Activated CD4-positive, alpha-beta memory T cell treated with anti-CD3 and anti-CD28 coated beads for 36 hours (primary cell): ENCODE results near the gene C1orf35. TPM values are rescaled to one million over a fixed set of nuclear protein-coding genes. Genes with fewer than 3 reads are reported as not detected.

Experiments
- CTCF ChIA-PET: fragments of 350-600 bp; sonication (Branson Sonifier 250); formaldehyde crosslinking; loops from one replicate; lab custom pipeline; 2021; ENCODE audit warnings: antibody characterized with exemption, inconsistent platforms; lab: Charles Lee
- POLR2A ChIA-PET: fragments of 350-600 bp; sonication (Branson Sonifier 250); formaldehyde crosslinking; loops from one replicate; lab custom pipeline; 2021; ENCODE audit warnings: antibody characterized with exemption; lab: Charles Lee
- DNase-seq: peaks from one replicate; pipeline ENCODE4 v3.0.0-alpha.2; 2020
- H3K27ac Mint-ChIP-seq: one replicate; pipeline ENCODE4 v1.8.0; 2021; ENCODE audit warnings: mixed read lengths
- H3K27me3 Mint-ChIP-seq: one replicate; pipeline ENCODE4 v1.8.0; 2021; ENCODE audit warnings: mixed read lengths
- H3K36me3 Mint-ChIP-seq: one replicate; pipeline ENCODE4 v1.8.0; 2021; ENCODE audit warnings: mixed read lengths
- H3K4me1 Mint-ChIP-seq: one replicate; pipeline ENCODE4 v1.8.0; 2021; ENCODE audit warnings: low read depth, mixed read lengths
- H3K4me3 Mint-ChIP-seq: one replicate; pipeline ENCODE4 v1.8.0; 2021; ENCODE audit warnings: mild to moderate bottlenecking, mixed read lengths
- H3K9me3 Mint-ChIP-seq: one replicate; pipeline ENCODE4 v1.8.0; 2021; ENCODE audit warnings: mixed read lengths
- intact Hi-C: fragments of 100-400 bp; cut with micrococcal nuclease; formaldehyde crosslinking; loops from one replicate; pipeline ENCODE4 v1.15.1; 2023
- microRNA-seq: library from miRNA; unstranded; fragments of <30 nt; microRNA quantifications from one replicate; pipeline ENCODE4 v1.2.0, GENCODE V29; 2022; ENCODE audit warnings: borderline number of aligned reads, borderline microRNAs expressed, borderline replicate concordance
- total RNA-seq, 2 experiments: library from RNA; stranded (reverse); gene quantifications; one replicate each; pipeline ENCODE4 v1.2.3, GENCODE V29; 2021

The C1orf35 gene
- total RNA-seq, 2 experiments from 2014 or later = 21.9 to 22.1 TPM

DNA sequence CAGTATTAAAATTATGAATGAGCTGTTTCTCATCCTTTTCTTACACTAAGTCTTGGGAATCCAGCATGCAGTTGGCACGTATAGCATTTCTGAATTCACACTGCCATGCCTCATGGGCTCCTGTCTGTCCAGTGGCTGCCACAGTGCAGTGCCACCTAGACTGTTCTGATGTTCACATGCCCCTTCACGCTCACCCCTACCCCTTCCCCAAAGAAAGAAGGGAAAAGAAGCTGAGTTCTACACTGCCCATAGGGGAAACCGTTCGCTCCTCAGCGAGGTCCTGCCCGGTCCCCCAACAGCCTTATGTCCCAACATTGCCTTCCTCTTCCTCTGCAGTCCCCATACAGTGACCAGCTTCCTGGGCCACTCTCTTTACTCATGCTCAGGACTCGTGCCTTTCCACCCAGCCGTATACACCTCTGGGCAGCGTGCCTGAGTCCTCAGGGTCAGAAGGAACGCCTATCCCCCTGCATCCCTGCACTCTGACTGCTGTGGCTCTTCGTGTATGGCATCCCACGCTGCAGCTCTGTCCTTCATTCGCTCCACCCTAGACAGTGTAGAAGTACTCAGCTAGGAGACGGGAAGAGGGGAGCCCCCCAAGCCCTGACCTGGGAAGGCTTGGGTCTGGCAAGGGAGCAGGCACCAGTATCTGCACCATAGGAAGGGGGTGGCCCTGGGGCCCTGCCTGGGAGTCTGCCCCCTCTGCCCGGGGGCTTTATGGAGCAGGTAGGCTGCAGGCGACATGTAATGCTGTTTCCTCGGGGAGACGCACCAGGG lies 44.8 kb downstream of the C1orf35 start:
- CTCF ChIA-PET = no interaction called here

More for the DNA sequence above, 44.8 kb downstream of the C1orf35 start:
- DNase-seq = no peak
- no peaks in the 10 kb centered on the region for H3K36me3 Mint-ChIP-seq
- peaks cover 23% of the 10 kb centered on the region for H3K27me3 Mint-ChIP-seq
- POLR2A ChIA-PET = no interaction called here
- H3K4me3 Mint-ChIP-seq = no peak overlapping the region
- intact Hi-C loops = no loop called here
- no peak overlapping the region for H3K27ac Mint-ChIP-seq
- peaks cover 2% of the 10 kb centered on the region for H3K9me3 Mint-ChIP-seq
- H3K4me1 Mint-ChIP-seq = peaks cover 12% of the 10 kb centered on the region

Small RNA genes lying within 50 kb of the gene (microRNA-seq; reads per million reads assigned to microRNA genes)
- 3.9 reads per million, percentile 5 among the genes with 10 or more reads in this experiment for gene MIR3620

Other genes starting within 250 kb of the C1orf35 start
- gene WNT9A, start 155.4 kb downstream of the C1orf35 start, total RNA-seq = under 1 TPM; 0.07 to 0.12 TPM
- gene WNT3A, start 96.3 kb downstream of the C1orf35 start, total RNA-seq = not detected
- gene ARF1, start 20.6 kb downstream of the C1orf35 start, total RNA-seq = 100 to 1,000 TPM; 346 to 355 TPM
- gene MRPL55, start 6.0 kb upstream of the C1orf35 start, total RNA-seq = 10 to 100 TPM; 51.1 to 52.7 TPM
- 100 to 1,000 TPM; 229 to 239 TPM for gene GUK1, start 37.0 kb upstream of the C1orf35 start, total RNA-seq
- gene GJC2, start 46.6 kb upstream of the C1orf35 start, total RNA-seq = under 1 TPM; 0.41 to 0.57 TPM
- gene IBA57, start 62.5 kb upstream of the C1orf35 start, total RNA-seq = 1 to 10 TPM; 3.8 to 4.8 TPM
- gene OBSCN, start 104.7 kb upstream of the C1orf35 start, total RNA-seq = 10 to 100 TPM; 14.3 to 14.9 TPM